Activated naive CD4-positive, alpha-beta T cell treated with anti-CD3 and anti-CD28 coated beads, Interleukin-2, amount 50 U/mL, for 16 hours (primary cell): ENCODE results near the gene ARHGEF37.

ENCODE experiments used
- DNase-seq: peaks from one replicate; pipeline ENCODE4 v3.0.0-alpha.2; 2020

ARHGEF37 gene

DNA sequence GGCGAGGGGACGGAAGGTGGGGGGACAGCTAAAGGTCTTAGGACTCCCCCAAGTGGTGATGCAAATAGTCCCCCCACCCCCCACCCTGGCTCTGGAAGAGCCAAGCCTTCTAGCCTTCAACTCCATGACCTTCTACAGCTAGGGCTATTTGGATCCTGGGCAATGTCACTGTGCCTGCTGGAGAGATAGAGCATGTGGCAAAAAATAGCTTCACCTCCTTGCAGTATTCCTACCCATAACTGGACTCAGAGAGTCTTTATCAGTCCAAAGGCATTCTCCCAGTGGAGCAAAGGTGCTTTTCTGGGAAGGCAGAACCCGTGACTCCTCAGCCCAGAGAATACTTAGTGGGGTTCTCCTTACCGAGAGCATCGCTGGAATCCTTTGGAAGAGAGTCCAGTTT is 100.0 kb downstream of the ARHGEF37 start:
- no peak for DNase-seq

GRCh38 chr5:149681922-149682321 is 100.6 kb downstream of the ARHGEF37 start:
- DNase-seq: no peak

GRCh38 chr5:149682532-149683075 is 101.3 kb downstream of the ARHGEF37 start:
- no peak for DNase-seq

DNA sequence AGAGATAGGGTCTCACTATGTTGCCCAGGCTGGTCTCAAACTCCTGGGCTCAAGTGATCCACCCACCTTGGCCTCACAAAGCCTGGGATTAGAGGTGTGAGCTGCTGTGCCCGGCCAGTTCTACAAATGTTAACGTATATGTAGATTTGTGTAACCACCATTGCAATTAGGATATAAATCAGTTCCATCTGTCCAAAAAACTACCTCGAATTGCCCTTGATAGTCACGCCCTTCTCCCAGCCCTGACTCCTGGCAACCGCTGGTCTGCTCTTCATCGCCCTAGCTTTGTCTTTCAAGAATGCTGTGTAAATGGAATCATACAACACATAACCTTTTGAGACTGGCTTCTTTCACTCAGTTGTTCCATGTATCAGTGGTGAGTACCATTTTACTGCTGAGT is 102.7 kb downstream of the ARHGEF37 start:
- DNase-seq: no peak

DNA sequence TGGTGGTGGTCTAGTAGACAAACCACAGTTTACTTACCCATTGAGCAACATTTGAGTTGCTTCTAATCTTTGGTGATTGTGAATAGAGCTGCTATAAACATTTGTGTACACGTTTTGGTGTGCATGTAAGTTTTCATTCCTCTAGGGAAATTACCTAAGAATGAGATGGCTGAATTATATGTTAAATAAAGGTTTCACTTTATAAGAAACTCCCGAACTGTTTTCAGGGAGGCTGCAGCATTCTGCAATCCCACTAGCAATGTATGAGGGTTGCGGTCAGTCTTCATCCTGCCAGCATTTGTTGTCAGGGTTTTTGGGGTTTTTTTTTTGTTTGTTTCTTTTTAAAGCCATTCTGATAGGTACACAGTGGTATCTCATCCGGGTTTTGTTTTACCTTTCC is 103.1 kb downstream of the ARHGEF37 start:
- DNase-seq: no peak
